HepG2 (cell line): ENCODE results near the gene C14orf93. TPM values are rescaled to one million over a fixed set of nuclear protein-coding genes. Genes with fewer than 3 reads are reported as not detected.

Experiments used
- AHDC1 ChIP-seq: sonication (generic); formaldehyde crosslinking; IDR thresholded peaks from 2 replicates; pipeline ENCODE4 v1.5.1; 2020; ENCODE audit warnings: mild to moderate bottlenecking, missing genetic modification reagents, borderline replicate concordance
- HES4 ChIP-seq: sonication (generic); formaldehyde crosslinking; IDR thresholded peaks from 2 replicates; pipeline ENCODE4 v1.9.0; 2021; ENCODE audit warnings: mild to moderate bottlenecking, missing genetic modification reagents, borderline replicate concordance
- KDM6A ChIP-seq: IDR thresholded peaks from 2 replicates; pipeline ENCODE4 v1.6.1; 2016; ENCODE audit warnings: low read depth
- MTERF4 ChIP-seq: sonication (generic); formaldehyde crosslinking; IDR thresholded peaks from 2 replicates; pipeline ENCODE4 v1.8.0; 2023; ENCODE audit warnings: mild to moderate bottlenecking, missing genetic modification reagents
- TRIM22 ChIP-seq: fragments of 450-650 bp; IDR thresholded peaks from 2 replicates; pipeline ENCODE4 v1.6.1; 2017
- ZBTB21 ChIP-seq: sonication (generic); formaldehyde crosslinking; IDR thresholded peaks from 2 replicates; pipeline ENCODE4 v1.4.0; 2020; ENCODE audit warnings: missing genetic modification reagents
- ZNF180 ChIP-seq: sonication (generic); formaldehyde crosslinking; IDR thresholded peaks from 2 replicates; pipeline ENCODE4 v1.4.0; 2020; ENCODE audit warnings: low read depth, missing genetic modification reagents, borderline replicate concordance
- ZNF598 ChIP-seq: sonication (generic); formaldehyde crosslinking; IDR thresholded peaks from 2 replicates; pipeline ENCODE4 v1.5.1; 2020; ENCODE audit warnings: mild to moderate bottlenecking, missing genetic modification reagents, borderline replicate concordance
- ZNF777 ChIP-seq: sonication (generic); formaldehyde crosslinking; IDR thresholded peaks from 2 replicates; pipeline ENCODE4 v1.4.0; 2020; ENCODE audit warnings: missing genetic modification reagents
- polyA plus RNA-seq, 8 experiments: library from polyadenylated mRNA; depleted of rRNA in 3 of 8; stranded (reverse) in 7 of 8; unstranded in 1 of 8; fragments of >200 nt; fragmentation: Illumina TruSeq in 4 of 8; extraction: Trizol in 4 of 8; gene quantifications; 2 replicates each; pipeline versions ENCODE4 v1.2.1 to v1.2.3, GENCODE V29; 2011 to 2016; ENCODE audit warnings: low read depth in 4 of 8, missing spikeins in 1 of 8, mixed read lengths in 1 of 8; ENCODE audit not compliant: insufficient read depth in 1 of 8
- total RNA-seq, 5 experiments: library from RNA; depleted of rRNA; stranded (reverse); fragments of >200 nt; fragmentation: Illumina TruSeq; extraction: Trizol; gene quantifications; 2 replicates each; pipeline ENCODE4 v1.2.3, GENCODE V29; 2016; ENCODE audit warnings: low read depth in 1 of 5

C14orf93 gene
- total and polyA plus RNA-seq, 2 of the 13 experiments (the other 11 are each of a cell fraction or from before 2014, with no cell fraction given), result 11.4 to 22.5 TPM

GRCh38 chr14:23055621-23056144 lies 45.7 kb upstream of the C14orf93 start (continued):
- TF ChIP-seq KDM6A (CRISPR knock-in tag) (no peak), ZNF180 (CRISPR knock-in tag) (no peak), TRIM22 (no peak), HES4 (CRISPR knock-in tag) (no peak), MTERF4 (CRISPR knock-in tag) (0 out of 2 replicates have a peak, but pooled peaks have one; percentile 84), ZBTB21 (CRISPR knock-in tag) (no peak), AHDC1 (CRISPR knock-in tag) (no peak), ZNF777 (CRISPR knock-in tag) (no peak), ZNF598 (CRISPR knock-in tag) (no peak)
